Activated CD4-positive, alpha-beta T cell treated with anti-CD3 and anti-CD28 coated beads, Interleukin-2, amount 10 ng/mL, durations not matched to agents 24 days and 14 days (primary cell): ENCODE data around the gene MED8. TPM values are rescaled to one million over a fixed set of nuclear protein-coding genes. Genes with fewer than 3 reads are reported as not detected.
"Not testable (repeated sequence)": the region's sequence is repeated elsewhere in the genome, so short reads cannot be mapped to it uniquely, and the experiment has no call there.

Experiments used
- DNase-seq: peaks from one replicate; pipeline ENCODE4 v3.0.0; 2022
- H3K27ac Mint-ChIP-seq: one replicate; pipeline ENCODE4 v1.8.0; 2022; ENCODE audit warnings: mild to moderate bottlenecking, mixed read lengths
- H3K27me3 Mint-ChIP-seq: one replicate; pipeline ENCODE4 v1.8.0; 2022; ENCODE audit warnings: mixed read lengths
- H3K36me3 Mint-ChIP-seq: one replicate; pipeline ENCODE4 v1.8.0; 2022; ENCODE audit warnings: low read depth, mild to moderate bottlenecking, mixed read lengths
- H3K4me1 Mint-ChIP-seq: one replicate; pipeline ENCODE4 v1.8.0; 2021; ENCODE audit warnings: mixed read lengths
- H3K4me3 Mint-ChIP-seq: one replicate; pipeline ENCODE4 v1.8.0; 2022; ENCODE audit warnings: mild to moderate bottlenecking, moderate library complexity, mixed read lengths
- H3K9me3 Mint-ChIP-seq: one replicate; pipeline ENCODE4 v1.8.0; 2021; ENCODE audit warnings: mixed read lengths
- intact Hi-C: fragments of 100-400 bp; cut with micrococcal nuclease; formaldehyde crosslinking; loops from one replicate; pipeline ENCODE4 v1.15.1; 2023
- total RNA-seq: library from RNA; stranded (reverse); gene quantifications from 2 replicates; pipeline ENCODE4 v1.2.3, GENCODE V29; 2022

The MED8 gene
- total RNA-seq, 1 donor from 2014 or later, result 45.1 TPM

GRCh38 chr1:43413426-43413825, 23.8 kb upstream of the MED8 start:
- H3K9me3 Mint-ChIP-seq, H3K4me1 Mint-ChIP-seq, DNase-seq, H3K4me3 Mint-ChIP-seq, intact Hi-C loops, H3K27ac Mint-ChIP-seq, H3K27me3 Mint-ChIP-seq: not testable (repeated sequence)
- H3K36me3 Mint-ChIP-seq, result peaks cover 29% of the 10 kb centered on the region

GRCh38 chr1:43410571-43410970, 21.0 kb upstream of the MED8 start:
- Mint-ChIP-seq H3K9me3 (no peaks in the 10 kb centered on the region), H3K36me3 (peaks cover 41% of the 10 kb centered on the region), H3K4me3 (no peak overlapping the region), H3K4me1 (no peaks in the 10 kb centered on the region), H3K27me3 (no peaks in the 10 kb centered on the region), H3K27ac (no peak overlapping the region)
- DNase-seq, result no peak
- intact Hi-C loops, result no loop called here

- DNase-seq, result no peak
- no peak overlapping the region for H3K27ac Mint-ChIP-seq
- H3K4me1 Mint-ChIP-seq, result no peaks in the 10 kb centered on the region
- peaks cover 49% of the 10 kb centered on the region for H3K36me3 Mint-ChIP-seq
- H3K27me3 Mint-ChIP-seq, result no peaks in the 10 kb centered on the region
- no peak overlapping the region for H3K4me3 Mint-ChIP-seq
- no peaks in the 10 kb centered on the region for H3K9me3 Mint-ChIP-seq
- intact Hi-C loops, result no loop called here
Measured at GRCh38 chr1:43405876-43406234, 16.3 kb upstream of the MED8 start.

- Mint-ChIP-seq H3K27me3 (no peaks in the 10 kb centered on the region), H3K4me3 (no peak overlapping the region), H3K9me3 (no peaks in the 10 kb centered on the region), H3K4me1 (no peaks in the 10 kb centered on the region), H3K36me3 (peaks cover 46% of the 10 kb centered on the region), H3K27ac (no peak overlapping the region)
- no peak for DNase-seq
- intact Hi-C loops, result no loop called here
Measured at GRCh38 chr1:43405219-43405875, 15.7 kb upstream of the MED8 start.

- DNase-seq, result no peak
- H3K27me3 Mint-ChIP-seq, result no peaks in the 10 kb centered on the region
- H3K36me3 Mint-ChIP-seq, result peaks cover 41% of the 10 kb centered on the region
- H3K4me1 Mint-ChIP-seq, result no peaks in the 10 kb centered on the region
- no peaks in the 10 kb centered on the region for H3K9me3 Mint-ChIP-seq
- H3K27ac Mint-ChIP-seq, result no peak overlapping the region
- H3K4me3 Mint-ChIP-seq, result no peak overlapping the region
- intact Hi-C loops, result no loop called here
Measured at GRCh38 chr1:43404353-43404752, 14.8 kb upstream of the MED8 start.

- no peak overlapping the region for H3K27ac Mint-ChIP-seq
- H3K4me3 Mint-ChIP-seq, result no peak overlapping the region
- H3K27me3 Mint-ChIP-seq, result no peaks in the 10 kb centered on the region
- no peaks in the 10 kb centered on the region for H3K9me3 Mint-ChIP-seq
- intact Hi-C loops, result no loop called here
- no peaks in the 10 kb centered on the region for H3K4me1 Mint-ChIP-seq
- H3K36me3 Mint-ChIP-seq, result peaks cover 41% of the 10 kb centered on the region
- DNase-seq, result no peak
Measured at GRCh38 chr1:43402089-43402865, 12.7 kb upstream of the MED8 start.

- H3K27me3 Mint-ChIP-seq, H3K4me3 Mint-ChIP-seq, H3K9me3 Mint-ChIP-seq, H3K4me1 Mint-ChIP-seq, intact Hi-C loops, H3K27ac Mint-ChIP-seq, DNase-seq: not testable (repeated sequence)
- peaks cover 33% of the 10 kb centered on the region for H3K36me3 Mint-ChIP-seq
Measured at GRCh38 chr1:43400441-43400840, 10.8 kb upstream of the MED8 start.

- intact Hi-C loops, result no loop called here
- Mint-ChIP-seq H3K4me1 (no peaks in the 10 kb centered on the region), H3K36me3 (peaks cover 20% of the 10 kb centered on the region), H3K4me3 (no peak overlapping the region), H3K27ac (no peak overlapping the region), H3K9me3 (no peaks in the 10 kb centered on the region), H3K27me3 (no peaks in the 10 kb centered on the region)
- no peak for DNase-seq
Measured at GRCh38 chr1:43398227-43398626, 8.6 kb upstream of the MED8 start.

GRCh38 chr1:43396059-43396458, 6.5 kb upstream of the MED8 start:
- DNase-seq, result no peak
- Mint-ChIP-seq H3K27ac (no peak overlapping the region), H3K27me3 (no peaks in the 10 kb centered on the region), H3K4me1 (peaks cover 9% of the 10 kb centered on the region), H3K36me3 (peaks cover 19% of the 10 kb centered on the region), H3K9me3 (no peaks in the 10 kb centered on the region), H3K4me3 (no peak overlapping the region)
- intact Hi-C loops, result no loop called here

GRCh38 chr1:43395523-43395922, 5.9 kb upstream of the MED8 start:
- intact Hi-C loops, result no loop called here

GRCh38 chr1:43392702-43393101, 3.1 kb upstream of the MED8 start:
- Mint-ChIP-seq H3K36me3 (peaks cover 18% of the 10 kb centered on the region), H3K27ac (no peak overlapping the region), H3K4me1 (peaks cover 31% of the 10 kb centered on the region), H3K27me3 (no peaks in the 10 kb centered on the region), H3K4me3 (peak overlapping the region; percentile 16), H3K9me3 (no peaks in the 10 kb centered on the region)
- DNase-seq, result no peak
- intact Hi-C loops, result no loop called here

More at GRCh38 chr1:43395523-43395922, 5.9 kb upstream of the MED8 start:
- Mint-ChIP-seq H3K9me3 (no peaks in the 10 kb centered on the region), H3K36me3 (peaks cover 19% of the 10 kb centered on the region), H3K4me3 (no peak overlapping the region), H3K27me3 (no peaks in the 10 kb centered on the region), H3K4me1 (peaks cover 14% of the 10 kb centered on the region), H3K27ac (no peak overlapping the region)
- no peak for DNase-seq

GRCh38 chr1:43388613-43389012, 987 bp downstream of the MED8 start:
- DNase-seq, result peak; percentile 56
- peak overlapping the region; percentile 99 for H3K4me3 Mint-ChIP-seq
- no peaks in the 10 kb centered on the region for H3K27me3 Mint-ChIP-seq
- peaks cover 40% of the 10 kb centered on the region for H3K4me1 Mint-ChIP-seq
- intact Hi-C loops, result loop anchor here (1.0 to 2.0 kb wide), 4 partner anchors 20 to 542 kb away; partner anchors contain the start of genes CDC20, CFAP57, EBNA1BP2 and ELOVL1
- H3K27ac Mint-ChIP-seq, result peak overlapping the region; percentile 95
- peaks cover 46% of the 10 kb centered on the region for H3K36me3 Mint-ChIP-seq
- no peaks in the 10 kb centered on the region for H3K9me3 Mint-ChIP-seq

GRCh38 chr1:43387976-43388599, 1.5 kb downstream of the MED8 start:
- Mint-ChIP-seq H3K4me1 (peaks cover 39% of the 10 kb centered on the region), H3K27me3 (no peaks in the 10 kb centered on the region), H3K36me3 (peaks cover 48% of the 10 kb centered on the region), H3K27ac (peak overlapping the region; percentile 95), H3K9me3 (no peaks in the 10 kb centered on the region), H3K4me3 (peak overlapping the region; percentile 99)
- no peak for DNase-seq
- intact Hi-C loops, result loop anchor here (2.0 kb wide), 1 partner anchor 29 kb away; the partner anchor contains the start of gene CDC20

GRCh38 chr1:43386676-43387075, 2.9 kb downstream of the MED8 start:
- DNase-seq, result no peak
- intact Hi-C loops, result no loop called here
- Mint-ChIP-seq H3K27me3 (no peaks in the 10 kb centered on the region), H3K4me1 (peaks cover 35% of the 10 kb centered on the region), H3K4me3 (no peak overlapping the region), H3K36me3 (peaks cover 50% of the 10 kb centered on the region), H3K9me3 (no peaks in the 10 kb centered on the region), H3K27ac (no peak overlapping the region)
